ENCODE data around the gene SPHK1. TPM values are rescaled to one million over a fixed set of nuclear protein-coding genes. Genes with fewer than 3 reads are reported as not detected.

Gene SPHK1
- total RNA-seq, 2 donors from 2014 or later: 2.9 to 4.2 TPM

GRCh38 chr17:76381633-76382350 is 2.6 kb upstream of the SPHK1 start:
- DNase-seq (peak in 1 of 2 donors; percentile 45), ATAC-seq (no peak)
- intact Hi-C loops (cut with DNase I, micrococcal nuclease): no loop called here

GRCh38 chr17:76382351-76382802 is 2.0 kb upstream of the SPHK1 start:
- ATAC-seq (no peak), DNase-seq (peak in 1 of 2 donors; percentile 36)
- intact Hi-C loops (cut with DNase I, micrococcal nuclease): no loop called here

- ATAC-seq (peak; percentile 58), DNase-seq (peak; percentile 64 to 75)
- intact Hi-C loops (cut with DNase I, micrococcal nuclease): no loop called here
These were observed 1.4 kb upstream of the SPHK1 start for GRCh38 chr17:76382803-76383545.

GRCh38 chr17:76383546-76384221 is 725 bp upstream of the SPHK1 start:
- ATAC-seq (peak; percentile 30), DNase-seq (peak in 1 of 2 donors; percentile 57)
- intact Hi-C loops (cut with DNase I, micrococcal nuclease): no loop called here

- DNase-seq: peak in 1 of 2 donors; percentile 49
- intact Hi-C loops (cut with DNase I, micrococcal nuclease): no loop called here
- peak; percentile 16 for ATAC-seq
These were observed 830 bp downstream of the SPHK1 start for GRCh38 chr17:76384987-76385891.

- intact Hi-C loops (cut with DNase I, micrococcal nuclease): no loop called here
These were observed 1.7 kb downstream of the SPHK1 start for GRCh38 chr17:76385892-76386786.

GRCh38 chr17:76386966-76387765 is 2.8 kb downstream of the SPHK1 start:
- intact Hi-C loops (cut with DNase I, micrococcal nuclease): no loop called here
- DNase-seq: no peak
- no peak for ATAC-seq

More at GRCh38 chr17:76385892-76386786, 1.7 kb downstream of the SPHK1 start:
- ATAC-seq: peak; percentile 56
- DNase-seq: peak; percentile 75 to 90

- DNase-seq (no peak), ATAC-seq (no peak)
These were observed 4.8 kb downstream of the SPHK1 start for GRCh38 chr17:76388966-76389888.

GRCh38 chr17:76390003-76390421 is 5.6 kb downstream of the SPHK1 start:
- intact Hi-C loops (cut with DNase I, micrococcal nuclease): loop anchor here in 1 of 2 donors (10.0 kb wide), 1 partner anchor 275 kb away; no protein-coding TSS in a partner anchor
- no peak for DNase-seq
- no peak for ATAC-seq

More at GRCh38 chr17:76388966-76389888, 4.8 kb downstream of the SPHK1 start:
- intact Hi-C loops (cut with DNase I, micrococcal nuclease): no loop called here

- DNase-seq (no peak), ATAC-seq (no peak)
- intact Hi-C loops (cut with DNase I, micrococcal nuclease): loop anchor here in 1 of 2 donors (10.0 kb wide), 1 partner anchor 276 kb away; no protein-coding TSS in a partner anchor
These were observed 6.8 kb downstream of the SPHK1 start for GRCh38 chr17:76391200-76391715.

GRCh38 chr17:76394166-76394565 is 9.8 kb downstream of the SPHK1 start:
- DNase-seq (no peak), ATAC-seq (no peak)
- intact Hi-C loops (cut with DNase I, micrococcal nuclease): loop anchor here in 1 of 2 donors (10.0 kb wide), 1 partner anchor 279 kb away; no protein-coding TSS in a partner anchor

- DNase-seq (no peak), ATAC-seq (no peak)
- intact Hi-C loops (cut with DNase I, micrococcal nuclease): loop anchor here (5.0 to 10.0 kb wide), 2 partner anchors 94 to 281 kb away; no protein-coding TSS in a partner anchor
These were observed 11.6 kb downstream of the SPHK1 start for GRCh38 chr17:76395980-76396379.

- intact Hi-C loops (cut with DNase I, micrococcal nuclease): loop anchor here (5.0 to 10.0 kb wide), 2 partner anchors 95 to 282 kb away; no protein-coding TSS in a partner anchor
- DNase-seq (no peak), ATAC-seq (no peak)
These were observed 12.8 kb downstream of the SPHK1 start for GRCh38 chr17:76397184-76397583.

- ATAC-seq (peak; percentile 86), DNase-seq (peak; percentile 79 to 93)
- intact Hi-C loops (cut with DNase I, micrococcal nuclease): loop anchor here (2.0 to 10.0 kb wide), 3 partner anchors 93 to 283 kb away; no protein-coding TSS in a partner anchor
These were observed 13.5 kb downstream of the SPHK1 start for GRCh38 chr17:76397687-76398522.

All from left colon (tissue), 2 donors.